SK-N-SH treated with all-trans-retinoic acid at 6 μM for 48 hours (cell line): ENCODE measurements around the gene TMA7.

ENCODE experiments used
- ARNTL ChIP-seq: fragments of 450-650 bp; formaldehyde crosslinking; IDR thresholded peaks from 2 replicates; pipeline ENCODE4 v1.5.0; 2020; ENCODE audit warnings: low read depth, mild to moderate bottlenecking, moderate library complexity, borderline replicate concordance
- BACH2 ChIP-seq: fragments of 250-450 bp; sonication (Bioruptor Pico); IDR thresholded peaks from 2 replicates; pipeline ENCODE4 v1.9.0; 2021; ENCODE audit warnings: mild to moderate bottlenecking, borderline replicate concordance
- CREB5 ChIP-seq: fragments of 250-450 bp; sonication (Bioruptor Pico); IDR thresholded peaks from 2 replicates; pipeline ENCODE4 v1.5.1; 2020; ENCODE audit warnings: low read depth, mild to moderate bottlenecking, moderate library complexity
- CSDC2 ChIP-seq: fragments of 250-450 bp; sonication (Bioruptor Pico); IDR thresholded peaks from 2 replicates; pipeline ENCODE4 v1.5.0; 2020; ENCODE audit warnings: mild to moderate bottlenecking, moderate library complexity
- CSRNP3 ChIP-seq: fragments of 250-450 bp; sonication (Bioruptor Pico); IDR thresholded peaks from 2 replicates; pipeline ENCODE4 v1.5.1; 2021; ENCODE audit warnings: mild to moderate bottlenecking, moderate library complexity
- ESRRG ChIP-seq: fragments of 250-450 bp; sonication (Bioruptor Pico); IDR thresholded peaks from 2 replicates; pipeline ENCODE4 v1.6.1; 2021; ENCODE audit warnings: mild to moderate bottlenecking
- GLIS3 ChIP-seq: fragments of 250-450 bp; sonication (Bioruptor Pico); IDR thresholded peaks from 2 replicates; pipeline ENCODE4 v1.5.0; 2020; ENCODE audit warnings: mild to moderate bottlenecking, moderate library complexity
- ISL1 ChIP-seq: fragments of 250-450 bp; sonication (Bioruptor Pico); IDR thresholded peaks from 2 replicates; pipeline ENCODE4 v2.1.2; 2022; ENCODE audit warnings: mild to moderate bottlenecking, moderate library complexity
- RARB ChIP-seq: fragments of 250-450 bp; sonication (Bioruptor Pico); IDR thresholded peaks from 2 replicates; pipeline ENCODE4 v1.8.0; 2021; ENCODE audit warnings: mild to moderate bottlenecking, moderate library complexity
- SNAI2 ChIP-seq: fragments of 250-450 bp; sonication (Bioruptor Pico); IDR thresholded peaks from 2 replicates; pipeline ENCODE4 v1.5.0; 2020; ENCODE audit warnings: mild to moderate bottlenecking, moderate library complexity
- ZFP3 ChIP-seq: fragments of 250-450 bp; sonication (Bioruptor Pico); IDR thresholded peaks from 2 replicates; pipeline ENCODE4 v1.5.0; 2020; ENCODE audit warnings: mild to moderate bottlenecking, moderate library complexity
- ZNF565 ChIP-seq: fragments of 450-650 bp; formaldehyde crosslinking; conservative IDR thresholded peaks from 2 replicates; pipeline ENCODE4 v1.5.0; 2020; ENCODE audit warnings: low read depth, mild to moderate bottlenecking, moderate library complexity
- TF ChIP-seq, protein P1 (sequence below): fragments of 250-450 bp; sonication (Bioruptor Pico); IDR thresholded peaks from 2 replicates; pipeline ENCODE4 v1.8.0; 2020; ENCODE audit warnings: mild to moderate bottlenecking, moderate library complexity, borderline replicate concordance
- TF ChIP-seq, protein P2 (sequence below): fragments of 250-450 bp; sonication (Bioruptor Pico); IDR thresholded peaks from 2 replicates; pipeline ENCODE4 v1.8.0; 2021; ENCODE audit warnings: low read depth, mild to moderate bottlenecking, moderate library complexity, borderline replicate concordance

- TF ChIP-seq, protein P1, sequence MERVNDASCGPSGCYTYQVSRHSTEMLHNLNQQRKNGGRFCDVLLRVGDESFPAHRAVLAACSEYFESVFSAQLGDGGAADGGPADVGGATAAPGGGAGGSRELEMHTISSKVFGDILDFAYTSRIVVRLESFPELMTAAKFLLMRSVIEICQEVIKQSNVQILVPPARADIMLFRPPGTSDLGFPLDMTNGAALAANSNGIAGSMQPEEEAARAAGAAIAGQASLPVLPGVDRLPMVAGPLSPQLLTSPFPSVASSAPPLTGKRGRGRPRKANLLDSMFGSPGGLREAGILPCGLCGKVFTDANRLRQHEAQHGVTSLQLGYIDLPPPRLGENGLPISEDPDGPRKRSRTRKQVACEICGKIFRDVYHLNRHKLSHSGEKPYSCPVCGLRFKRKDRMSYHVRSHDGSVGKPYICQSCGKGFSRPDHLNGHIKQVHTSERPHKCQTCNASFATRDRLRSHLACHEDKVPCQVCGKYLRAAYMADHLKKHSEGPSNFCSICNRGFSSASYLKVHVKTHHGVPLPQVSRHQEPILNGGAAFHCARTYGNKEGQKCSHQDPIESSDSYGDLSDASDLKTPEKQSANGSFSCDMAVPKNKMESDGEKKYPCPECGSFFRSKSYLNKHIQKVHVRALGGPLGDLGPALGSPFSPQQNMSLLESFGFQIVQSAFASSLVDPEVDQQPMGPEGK (CRISPR knock-in tag) = no peak
- TF ChIP-seq CSDC2 (CRISPR knock-in tag) (no peak), ESRRG (CRISPR knock-in tag) (no peak), GLIS3 (CRISPR knock-in tag) (no peak), ISL1 (no peak), ZFP3 (CRISPR knock-in tag) (no peak), CSRNP3 (CRISPR knock-in tag) (no peak), CREB5 (CRISPR knock-in tag) (no peak), SNAI2 (CRISPR knock-in tag) (no peak), BACH2 (CRISPR knock-in tag) (no peak), ARNTL (CRISPR knock-in tag) (no peak), ZNF565 (no peak), RARB (CRISPR knock-in tag) (no peak)
- TF ChIP-seq, protein P2, sequence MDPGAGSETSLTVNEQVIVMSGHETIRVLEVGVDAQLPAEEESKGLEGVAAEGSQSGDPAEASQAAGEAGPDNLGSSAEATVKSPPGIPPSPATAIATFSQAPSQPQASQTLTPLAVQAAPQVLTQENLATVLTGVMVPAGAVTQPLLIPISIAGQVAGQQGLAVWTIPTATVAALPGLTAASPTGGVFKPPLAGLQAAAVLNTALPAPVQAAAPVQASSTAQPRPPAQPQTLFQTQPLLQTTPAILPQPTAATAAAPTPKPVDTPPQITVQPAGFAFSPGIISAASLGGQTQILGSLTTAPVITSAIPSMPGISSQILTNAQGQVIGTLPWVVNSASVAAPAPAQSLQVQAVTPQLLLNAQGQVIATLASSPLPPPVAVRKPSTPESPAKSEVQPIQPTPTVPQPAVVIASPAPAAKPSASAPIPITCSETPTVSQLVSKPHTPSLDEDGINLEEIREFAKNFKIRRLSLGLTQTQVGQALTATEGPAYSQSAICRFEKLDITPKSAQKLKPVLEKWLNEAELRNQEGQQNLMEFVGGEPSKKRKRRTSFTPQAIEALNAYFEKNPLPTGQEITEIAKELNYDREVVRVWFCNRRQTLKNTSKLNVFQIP (CRISPR knock-in tag) = no peak
These were observed 19.9 kb downstream of the TMA7 start for GRCh38 chr3:48459773-48460516.
